Activated CD8-positive, alpha-beta memory T cell treated with anti-CD3 and anti-CD28 coated beads, Interleukin-2, amount 10 ng/mL, durations not matched to agents 7 days and 5 days (primary cell): ENCODE measurements around the gene PRPH2. TPM values are rescaled to one million over a fixed set of nuclear protein-coding genes. Genes with fewer than 3 reads are reported as not detected.

ENCODE experiments used
- ATAC-seq: fragments of 150-1000 bp; cut with Tn5 transposase; one replicate; pipeline ENCODE4 v1.10.0; 2021; ENCODE audit warnings: moderate library complexity
- CTCF ChIA-PET: fragments of 350-600 bp; sonication (Branson Sonifier 250); formaldehyde crosslinking; loops from one replicate; lab custom pipeline; 2021; ENCODE audit warnings: antibody characterized with exemption; lab: Charles Lee
- DNase-seq: peaks from one replicate; pipeline ENCODE4 v3.0.0-alpha.2; 2020
- H3K27ac Mint-ChIP-seq: one replicate; pipeline ENCODE4 v1.8.0; 2021; ENCODE audit warnings: mild to moderate bottlenecking, mixed read lengths
- H3K27me3 Mint-ChIP-seq: one replicate; pipeline ENCODE4 v1.8.0; 2021; ENCODE audit warnings: mixed read lengths
- H3K36me3 Mint-ChIP-seq: one replicate; pipeline ENCODE4 v1.8.0; 2021; ENCODE audit warnings: mild to moderate bottlenecking, mixed read lengths
- H3K4me1 Mint-ChIP-seq: one replicate; pipeline ENCODE4 v1.8.0; 2021; ENCODE audit warnings: mixed read lengths
- H3K4me3 Mint-ChIP-seq: one replicate; pipeline ENCODE4 v1.8.0; 2021; ENCODE audit warnings: mild to moderate bottlenecking, moderate library complexity, mixed read lengths
- H3K9me3 Mint-ChIP-seq: one replicate; pipeline ENCODE4 v1.8.0; 2022; ENCODE audit warnings: low read depth, mixed read lengths
- total RNA-seq, 2 experiments: library from RNA; stranded (reverse); gene quantifications; one replicate each; pipeline ENCODE4 v1.2.3, GENCODE V29; 2021

PRPH2 gene
- total RNA-seq, 2 experiments from 2014 or later: 0.07 TPM; not detected in 1

DNA sequence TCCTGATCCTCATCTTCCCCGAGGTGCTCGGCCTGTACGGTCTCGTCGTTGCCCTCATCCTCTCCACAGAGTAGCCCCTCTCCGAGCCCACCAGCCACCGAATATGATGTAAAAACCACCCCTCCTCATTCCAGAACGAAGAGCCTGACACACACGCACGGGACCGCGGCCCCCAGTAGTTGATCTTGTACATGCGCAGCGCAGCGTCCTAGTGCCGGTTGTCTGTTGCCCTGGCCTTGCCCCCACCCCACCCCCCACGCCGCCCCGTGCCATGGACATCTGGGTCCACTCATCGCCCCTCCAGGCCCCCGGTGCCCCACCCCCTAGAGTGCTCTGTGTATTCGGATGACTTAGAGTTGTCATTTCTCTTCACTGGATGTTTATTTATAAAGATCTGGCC, 5.2 kb upstream of the PRPH2 start:
- no peaks in the 10 kb centered on the region for H3K27me3 Mint-ChIP-seq
- CTCF ChIA-PET: interaction anchor here (0.6 to 6.1 kb wide), 19 partner anchors 10 to 416 kb away, joined by 3 to 90 read pairs (median 5); partner anchors contain the start of genes BICRAL, RPL7L1, TBCC and UBR2
- H3K4me1 Mint-ChIP-seq: peaks cover 21% of the 10 kb centered on the region
- DNase-seq (no peak), ATAC-seq (no peak)
- no peaks in the 10 kb centered on the region for H3K36me3 Mint-ChIP-seq
- peak overlapping the region; percentile 95 for H3K27ac Mint-ChIP-seq
- H3K9me3 Mint-ChIP-seq: no peaks in the 10 kb centered on the region
- H3K4me3 Mint-ChIP-seq: peak overlapping the region; percentile 78

DNA sequence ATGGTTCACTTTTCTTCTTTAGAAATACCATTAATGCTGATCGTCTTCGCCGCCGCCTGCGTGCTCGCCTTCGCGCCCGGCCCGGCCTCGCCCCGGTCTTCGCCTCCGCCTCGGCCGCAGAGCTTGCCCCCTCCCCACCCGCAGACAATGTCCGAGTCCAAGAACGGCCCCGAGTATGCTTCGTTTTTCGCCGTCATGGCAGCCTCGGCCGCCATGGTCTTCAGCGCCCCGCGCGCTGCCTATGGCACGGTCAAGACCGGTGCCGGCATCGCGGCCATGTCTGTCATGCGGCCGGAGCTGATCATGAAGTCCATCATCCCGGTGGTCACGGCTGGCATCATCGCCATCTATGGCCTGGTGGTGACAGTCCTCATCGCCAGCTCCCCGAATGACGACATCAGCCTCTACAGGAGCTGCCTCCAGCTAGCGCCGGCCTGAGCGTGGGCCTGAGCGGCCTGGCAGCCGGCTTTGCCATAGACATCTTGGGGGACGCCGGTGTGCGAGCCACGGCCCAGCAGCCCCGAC, 4.8 kb upstream of the PRPH2 start:
- CTCF ChIA-PET: interaction anchor here (0.6 to 6.1 kb wide), 28 partner anchors 9 to 623 kb away, joined by 3 to 90 read pairs (median 4); partner anchors contain the start of genes BICRAL, MRPL2, RPL7L1 and TBCC
- H3K27me3 Mint-ChIP-seq: no peaks in the 10 kb centered on the region
- ATAC-seq: no peak
- peaks cover 21% of the 10 kb centered on the region for H3K4me1 Mint-ChIP-seq
- no peaks in the 10 kb centered on the region for H3K36me3 Mint-ChIP-seq
- DNase-seq: no peak
- H3K9me3 Mint-ChIP-seq: no peaks in the 10 kb centered on the region
- H3K27ac Mint-ChIP-seq: peak overlapping the region; percentile 95
- H3K4me3 Mint-ChIP-seq: peak overlapping the region; percentile 78

DNA sequence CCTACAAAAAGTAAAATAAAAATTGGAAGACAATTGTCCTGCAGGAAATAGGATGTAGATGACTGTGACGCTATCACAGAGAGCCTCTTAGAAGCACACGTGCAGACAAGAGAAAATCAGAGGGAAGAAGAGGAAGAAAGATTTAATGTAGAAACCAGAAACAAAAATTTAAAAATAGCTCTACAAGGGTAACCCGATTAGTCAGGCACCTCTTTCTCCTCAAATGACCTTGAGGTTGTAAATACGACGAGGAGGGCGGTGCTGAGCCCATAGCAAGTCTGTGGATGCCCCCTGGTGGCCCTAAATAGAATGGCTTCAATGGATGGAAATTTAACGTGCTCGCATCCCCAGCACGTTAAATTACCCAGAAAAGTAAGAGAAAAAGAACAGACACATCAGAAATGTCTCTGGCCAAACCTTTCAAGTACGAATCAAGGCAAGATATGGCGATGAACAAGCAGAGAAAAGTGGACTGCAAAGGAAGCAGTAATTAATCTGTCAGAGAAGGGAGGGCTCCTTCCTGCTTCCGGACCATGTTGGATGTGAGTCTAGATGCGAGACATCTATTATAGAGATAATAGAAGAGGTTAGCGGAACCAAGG, 4.2 kb upstream of the PRPH2 start:
- DNase-seq (peak; percentile 87), ATAC-seq (peak; percentile 95)
- H3K36me3 Mint-ChIP-seq: no peaks in the 10 kb centered on the region
- peaks cover 21% of the 10 kb centered on the region for H3K4me1 Mint-ChIP-seq
- H3K27me3 Mint-ChIP-seq: no peaks in the 10 kb centered on the region
- H3K4me3 Mint-ChIP-seq: peak overlapping the region; percentile 78
- H3K9me3 Mint-ChIP-seq: no peaks in the 10 kb centered on the region
- peak overlapping the region; percentile 95 for H3K27ac Mint-ChIP-seq
- CTCF ChIA-PET: interaction anchor here (0.6 to 6.1 kb wide), 49 partner anchors 7 to 622 kb away, joined by 3 to 90 read pairs (median 4); partner anchors contain the start of genes MRPL2, RPL7L1, TBCC and UBR2

DNA sequence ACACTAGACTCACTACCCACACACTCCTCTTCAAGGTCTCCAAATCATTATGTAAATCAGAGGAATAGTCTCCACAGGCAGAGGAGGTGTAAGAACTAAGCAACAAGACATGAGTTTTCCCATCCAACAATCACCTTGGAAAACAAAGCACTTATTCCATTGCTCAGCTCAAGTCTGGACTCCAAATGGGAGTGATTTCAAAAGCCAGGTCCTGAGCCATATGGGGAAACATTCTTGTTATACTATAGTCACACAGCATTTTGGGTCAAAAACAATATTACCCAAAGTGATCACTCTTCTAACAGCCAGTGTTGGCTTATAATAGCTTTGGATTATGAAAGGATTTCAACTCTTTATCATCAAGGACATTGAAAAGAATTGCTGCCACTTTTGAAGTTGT, 3.6 kb upstream of the PRPH2 start:
- H3K4me3 Mint-ChIP-seq: peak overlapping the region; percentile 78
- DNase-seq (no peak), ATAC-seq (no peak)
- no peaks in the 10 kb centered on the region for H3K27me3 Mint-ChIP-seq
- H3K27ac Mint-ChIP-seq: peak overlapping the region; percentile 95
- H3K4me1 Mint-ChIP-seq: peaks cover 21% of the 10 kb centered on the region
- H3K9me3 Mint-ChIP-seq: no peaks in the 10 kb centered on the region
- H3K36me3 Mint-ChIP-seq: no peaks in the 10 kb centered on the region
- CTCF ChIA-PET: interaction anchor here (0.6 to 6.1 kb wide), 43 partner anchors 8 to 622 kb away, joined by 3 to 90 read pairs (median 4); partner anchors contain the start of genes MRPL2, RPL7L1, TBCC and UBR2

DNA sequence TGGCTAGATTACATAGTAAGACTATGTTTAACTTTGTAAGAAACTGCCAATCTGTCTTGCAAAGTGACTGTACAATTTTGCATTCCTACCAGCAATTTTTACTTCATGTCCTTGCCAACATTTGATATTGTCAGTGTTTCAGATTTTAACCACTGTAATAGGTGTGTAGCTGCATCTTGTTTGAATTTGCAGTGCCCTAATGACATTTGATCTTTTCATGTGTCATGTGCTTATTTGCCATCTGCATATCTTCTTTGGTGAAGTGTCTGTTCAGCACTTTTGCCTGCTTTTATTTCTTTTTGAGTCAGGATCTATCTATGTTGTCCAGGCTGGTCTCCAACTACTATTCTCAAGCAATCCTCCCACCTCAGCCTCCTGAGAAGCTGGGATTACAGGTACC, 2.4 kb upstream of the PRPH2 start:
- CTCF ChIA-PET: interaction anchor here (1.0 to 6.1 kb wide), 11 partner anchors 10 to 621 kb away, joined by 3 to 90 read pairs (median 6); partner anchors contain the start of genes RPL7L1 and TBCC
- Mint-ChIP-seq H3K27me3 (peaks cover 3% of the 10 kb centered on the region), H3K9me3 (no peaks in the 10 kb centered on the region), H3K36me3 (no peaks in the 10 kb centered on the region), H3K4me3 (no peak overlapping the region), H3K4me1 (peaks cover 21% of the 10 kb centered on the region), H3K27ac (no peak overlapping the region)
- ATAC-seq: no peak
- no peak for DNase-seq

DNA sequence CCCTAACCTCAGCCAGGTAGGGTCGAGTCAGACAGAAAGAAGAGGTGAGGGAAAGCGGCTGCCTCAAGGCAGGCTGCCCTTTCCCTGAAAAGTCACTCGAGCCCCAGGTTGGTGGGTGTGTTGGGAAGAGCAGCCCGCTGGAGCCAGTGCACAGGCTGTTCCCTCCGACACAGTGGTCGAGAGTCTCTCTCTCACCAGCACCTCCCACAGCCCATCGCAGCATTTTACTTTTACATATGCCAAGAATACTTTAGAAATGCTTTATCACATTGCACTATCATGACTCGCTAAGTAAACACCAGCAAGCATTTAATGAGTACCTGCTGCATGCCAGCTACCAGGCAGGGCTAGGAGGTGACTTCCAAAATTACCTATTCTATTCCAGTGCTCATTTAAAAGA, 1.7 kb downstream of the PRPH2 start:
- no peak overlapping the region for H3K27ac Mint-ChIP-seq
- CTCF ChIA-PET: interaction anchor here (1.0 kb wide), 1 partner anchor 59 kb away, joined by 3 read pairs; no protein-coding TSS in a partner anchor
- no peaks in the 10 kb centered on the region for H3K9me3 Mint-ChIP-seq
- peaks cover under 1% of the 10 kb centered on the region for H3K4me1 Mint-ChIP-seq
- no peak overlapping the region for H3K4me3 Mint-ChIP-seq
- no peak for DNase-seq
- no peak for ATAC-seq
- no peaks in the 10 kb centered on the region for H3K36me3 Mint-ChIP-seq
- peaks cover 3% of the 10 kb centered on the region for H3K27me3 Mint-ChIP-seq

DNA sequence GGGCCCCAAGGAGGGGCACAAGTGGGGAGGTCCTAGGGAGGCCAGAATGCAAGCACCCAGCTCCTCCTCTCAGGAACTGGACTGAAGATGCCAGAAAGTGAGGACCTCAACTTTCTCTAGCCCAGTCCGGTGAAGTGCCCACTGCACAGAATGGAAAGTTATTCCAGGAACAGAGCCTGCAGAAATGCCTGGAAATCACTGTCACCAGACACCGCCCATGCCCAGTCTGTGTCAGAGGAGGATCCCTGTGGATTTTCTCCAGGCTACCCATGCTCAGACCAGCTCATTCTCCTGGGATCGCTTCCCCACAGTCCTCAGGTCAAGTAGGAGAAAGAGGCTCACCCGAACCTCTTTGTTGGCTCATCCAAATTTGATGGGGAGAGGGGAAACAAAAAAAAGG, 6.5 kb downstream of the PRPH2 start:
- CTCF ChIA-PET: interaction anchor here (2.0 kb wide), 1 partner anchor 10 kb away, joined by 8 read pairs; no protein-coding TSS in a partner anchor
- Mint-ChIP-seq H3K27me3 (peaks cover 3% of the 10 kb centered on the region), H3K9me3 (peaks cover 7% of the 10 kb centered on the region), H3K4me1 (peaks cover 3% of the 10 kb centered on the region), H3K36me3 (peaks cover 6% of the 10 kb centered on the region), H3K27ac (no peak overlapping the region), H3K4me3 (no peak overlapping the region)
- no peak for DNase-seq
- no peak for ATAC-seq

DNA sequence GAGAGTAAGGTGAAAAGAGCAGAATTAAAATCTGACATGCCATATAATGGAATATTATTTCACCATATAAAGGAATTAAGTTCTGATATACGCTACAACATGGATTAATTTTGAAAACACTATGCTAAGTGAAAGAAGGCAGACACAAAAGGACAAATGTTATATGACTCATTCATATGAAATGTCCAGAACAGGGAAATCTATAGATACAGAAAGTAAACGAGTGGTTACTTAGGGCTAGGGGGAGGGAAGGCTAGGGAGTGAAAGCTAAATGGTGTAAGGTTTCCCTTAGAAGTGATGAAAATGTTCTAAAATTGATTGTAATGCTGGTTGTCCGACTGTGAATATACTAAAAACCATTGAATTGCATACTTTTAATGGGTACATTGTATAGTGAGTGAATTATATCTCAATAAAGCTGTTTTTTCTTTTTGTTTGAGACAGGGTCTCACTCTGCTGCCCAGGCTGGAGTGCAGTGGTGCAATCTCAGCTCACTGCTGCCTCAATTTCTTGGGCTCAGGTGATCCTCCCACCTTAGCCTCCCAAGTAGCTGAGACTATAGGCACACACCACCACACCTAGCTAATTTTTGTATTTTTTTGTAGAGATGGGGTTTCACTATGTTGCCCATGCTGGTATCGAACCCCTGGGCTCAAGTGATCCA, 8.2 kb downstream of the PRPH2 start:
- CTCF ChIA-PET: interaction anchor here (1.1 to 2.0 kb wide), 3 partner anchors 11 to 430 kb away, joined by 3 to 8 read pairs (median 5); no protein-coding TSS in a partner anchor
- H3K4me3 Mint-ChIP-seq: no peak overlapping the region
- DNase-seq (no peak), ATAC-seq (no peak)
- H3K27ac Mint-ChIP-seq: no peak overlapping the region
- H3K36me3 Mint-ChIP-seq: peaks cover 8% of the 10 kb centered on the region
- H3K27me3 Mint-ChIP-seq: no peaks in the 10 kb centered on the region
- peaks cover 8% of the 10 kb centered on the region for H3K9me3 Mint-ChIP-seq
- H3K4me1 Mint-ChIP-seq: peaks cover 3% of the 10 kb centered on the region

DNA sequence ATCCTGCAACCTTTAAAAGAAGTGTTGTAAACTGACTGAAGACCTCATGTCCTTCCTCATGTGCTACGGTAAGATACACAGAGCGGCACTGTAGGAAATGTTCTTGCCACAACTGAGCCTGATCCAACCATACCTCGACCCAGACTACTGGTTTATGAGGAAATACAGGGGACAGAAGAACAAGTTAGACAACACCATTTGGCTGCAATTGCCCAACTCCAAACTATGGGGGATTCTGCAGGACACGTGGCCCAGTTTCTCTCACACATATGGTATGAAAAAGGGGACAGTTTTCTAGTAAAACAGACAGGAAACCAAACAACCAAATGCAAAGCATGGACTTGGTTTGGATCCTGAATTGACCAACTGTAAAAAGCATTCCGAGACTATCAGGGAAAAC, 10.5 kb downstream of the PRPH2 start:
- CTCF ChIA-PET: interaction anchor here (0.6 kb wide), 1 partner anchor 36 kb away, joined by 3 read pairs; no protein-coding TSS in a partner anchor
- ATAC-seq: no peak
- DNase-seq: no peak
- no peak overlapping the region for H3K4me3 Mint-ChIP-seq
- H3K36me3 Mint-ChIP-seq: peaks cover 8% of the 10 kb centered on the region
- H3K4me1 Mint-ChIP-seq: peaks cover 10% of the 10 kb centered on the region
- peaks cover 8% of the 10 kb centered on the region for H3K9me3 Mint-ChIP-seq
- no peak overlapping the region for H3K27ac Mint-ChIP-seq
- H3K27me3 Mint-ChIP-seq: no peaks in the 10 kb centered on the region

DNA sequence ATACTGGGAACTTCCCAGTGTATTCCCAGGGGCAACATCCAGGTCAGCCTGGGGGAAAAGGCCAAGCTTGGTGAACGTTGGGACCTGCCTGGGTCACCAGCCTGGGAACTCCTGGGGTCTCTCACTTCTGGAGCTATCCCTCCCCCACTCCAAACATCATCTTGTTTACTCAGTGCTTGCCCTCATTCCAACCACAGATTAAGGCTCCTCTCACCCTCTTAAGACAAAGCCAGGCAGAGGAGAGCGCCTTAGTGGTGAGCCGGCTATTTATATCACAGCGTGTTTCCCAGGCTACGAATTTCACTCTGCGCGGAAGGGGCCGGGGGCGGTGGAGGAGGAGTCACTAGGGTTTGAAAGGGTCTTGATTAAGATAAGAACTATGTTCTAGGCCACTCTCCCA, 12.1 kb downstream of the PRPH2 start:
- CTCF ChIA-PET: no interaction called here
- no peak for DNase-seq

DNA sequence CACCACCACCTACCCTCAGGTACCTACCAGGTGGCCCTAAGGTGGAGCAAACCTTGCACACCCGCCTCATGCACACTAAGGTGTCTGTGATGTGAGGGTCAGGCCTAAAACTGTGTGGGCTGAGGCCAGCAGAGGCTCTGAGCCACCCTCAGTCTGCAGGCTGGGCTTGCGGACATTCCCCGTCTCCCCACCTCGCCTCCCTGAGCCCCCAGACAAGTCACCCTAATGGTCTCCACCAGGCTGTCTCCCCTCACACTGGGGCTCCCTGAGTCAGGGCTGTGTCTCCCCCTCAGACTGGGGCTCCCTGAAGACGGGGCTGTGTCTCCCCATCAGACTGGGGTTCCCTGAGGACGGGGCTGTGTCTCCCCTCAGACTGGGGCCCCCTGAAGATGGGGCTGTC, 12.5 kb downstream of the PRPH2 start:
- no peaks in the 10 kb centered on the region for H3K27me3 Mint-ChIP-seq
- CTCF ChIA-PET: no interaction called here
- peaks cover 8% of the 10 kb centered on the region for H3K9me3 Mint-ChIP-seq
- no peak overlapping the region for H3K27ac Mint-ChIP-seq
- peaks cover 8% of the 10 kb centered on the region for H3K36me3 Mint-ChIP-seq
- H3K4me3 Mint-ChIP-seq: no peak overlapping the region
- no peak for ATAC-seq
- H3K4me1 Mint-ChIP-seq: peaks cover 10% of the 10 kb centered on the region
- DNase-seq: no peak

More for the DNA sequence above, 12.1 kb downstream of the PRPH2 start:
- H3K4me3 Mint-ChIP-seq: no peak overlapping the region
- no peak for ATAC-seq
- peaks cover 10% of the 10 kb centered on the region for H3K4me1 Mint-ChIP-seq
- H3K9me3 Mint-ChIP-seq: peaks cover 8% of the 10 kb centered on the region
- no peaks in the 10 kb centered on the region for H3K27me3 Mint-ChIP-seq
- H3K36me3 Mint-ChIP-seq: peaks cover 8% of the 10 kb centered on the region
- H3K27ac Mint-ChIP-seq: no peak overlapping the region

DNA sequence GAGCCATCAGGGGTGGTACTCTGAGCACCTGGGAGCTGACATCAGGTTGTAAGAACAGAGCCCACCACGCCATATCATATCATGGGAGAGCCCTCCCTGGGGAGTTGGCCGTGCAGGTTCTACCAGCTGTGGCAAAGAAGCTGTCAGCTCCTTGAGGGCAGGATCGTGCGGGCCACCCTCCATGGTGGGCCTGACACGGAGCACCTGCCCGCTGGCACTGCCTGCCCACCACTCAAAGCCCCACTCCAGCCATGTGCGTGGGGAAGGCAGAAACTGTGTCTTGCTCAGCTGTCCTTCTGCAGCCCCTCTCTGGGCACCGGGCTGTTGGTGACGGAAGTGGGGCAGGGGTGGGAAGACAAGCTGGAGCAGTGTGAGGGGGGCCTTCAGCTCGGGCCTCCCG, 14.3 kb downstream of the PRPH2 start:
- CTCF ChIA-PET: interaction anchor here (0.5 kb wide), 1 partner anchor 11 kb away, joined by 3 read pairs; no protein-coding TSS in a partner anchor
- Mint-ChIP-seq H3K4me3 (no peak overlapping the region), H3K27me3 (no peaks in the 10 kb centered on the region), H3K36me3 (peaks cover 8% of the 10 kb centered on the region), H3K4me1 (peaks cover 7% of the 10 kb centered on the region), H3K27ac (no peak overlapping the region), H3K9me3 (peaks cover 8% of the 10 kb centered on the region)
- no peak for DNase-seq
- ATAC-seq: no peak

DNA sequence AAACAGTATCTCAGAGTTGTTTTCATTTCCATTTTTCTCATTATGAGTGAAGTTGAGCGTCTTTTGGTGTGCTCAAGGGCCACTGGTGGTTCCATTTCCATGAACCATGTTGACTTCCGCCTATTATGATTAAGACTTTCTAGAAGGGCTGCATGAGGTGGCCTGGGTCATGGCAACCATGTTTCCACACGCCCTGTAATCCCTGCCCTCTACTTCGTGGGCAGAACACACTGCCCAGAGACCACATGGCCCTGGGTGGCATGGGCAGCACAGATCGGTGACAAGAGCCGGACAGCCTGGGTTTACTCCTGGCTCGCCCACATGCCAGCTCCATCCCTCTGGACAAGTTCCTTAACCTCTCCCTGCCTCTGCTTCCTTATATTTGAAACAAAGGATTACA, 14.8 kb downstream of the PRPH2 start:
- no peaks in the 10 kb centered on the region for H3K27me3 Mint-ChIP-seq
- peaks cover 8% of the 10 kb centered on the region for H3K9me3 Mint-ChIP-seq
- H3K27ac Mint-ChIP-seq: no peak overlapping the region
- CTCF ChIA-PET: interaction anchor here (0.5 kb wide), 2 partner anchors 12 to 166 kb away, joined by 3 read pairs; no protein-coding TSS in a partner anchor
- peaks cover 7% of the 10 kb centered on the region for H3K4me1 Mint-ChIP-seq
- DNase-seq (no peak), ATAC-seq (peak; percentile 55)
- no peak overlapping the region for H3K4me3 Mint-ChIP-seq
- H3K36me3 Mint-ChIP-seq: peaks cover 8% of the 10 kb centered on the region
